HG03469 (cell line): ENCODE data around the gene CDC42BPA.
"Not testable (repeated sequence)": the region's sequence is repeated elsewhere in the genome, so short reads cannot be mapped to it uniquely, and the experiment has no call there.

Experiments used
- ATAC-seq: cut with Tn5 transposase; IDR thresholded peaks from one replicate; pipeline ENCODE4 v1.9.1; 2021; ENCODE audit warnings: mild to moderate bottlenecking, moderate library complexity, moderate number of reproducible peaks; ENCODE audit not compliant: unreplicated experiment

CDC42BPA gene

DNA sequence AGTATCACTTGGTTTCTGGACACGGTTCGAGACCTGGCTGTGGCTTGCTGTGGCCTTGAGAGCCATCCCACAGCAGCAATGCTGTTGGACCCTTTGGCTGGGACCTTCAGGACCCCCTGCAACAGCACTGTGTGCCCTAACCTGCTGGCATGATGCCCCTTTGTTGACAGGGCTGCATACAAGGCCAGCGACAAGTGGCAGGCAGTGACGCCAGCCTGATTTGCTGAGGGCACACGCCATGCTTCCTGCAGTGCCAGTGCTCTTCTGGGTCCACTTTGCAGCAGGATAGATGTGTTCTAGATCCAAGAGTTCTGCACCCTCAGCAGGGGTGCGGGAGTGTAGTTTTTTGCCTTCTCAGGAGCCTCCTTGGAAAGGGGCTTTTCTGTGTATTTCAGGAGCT is 345.4 kb downstream of the CDC42BPA start:
- no peak for ATAC-seq

- ATAC-seq, result no peak
Observed at GRCh38 chr1:226971765-226972164, 346.5 kb downstream of the CDC42BPA start.

- ATAC-seq, result no peak
Observed at GRCh38 chr1:226967665-226968064, 350.6 kb downstream of the CDC42BPA start.

DNA sequence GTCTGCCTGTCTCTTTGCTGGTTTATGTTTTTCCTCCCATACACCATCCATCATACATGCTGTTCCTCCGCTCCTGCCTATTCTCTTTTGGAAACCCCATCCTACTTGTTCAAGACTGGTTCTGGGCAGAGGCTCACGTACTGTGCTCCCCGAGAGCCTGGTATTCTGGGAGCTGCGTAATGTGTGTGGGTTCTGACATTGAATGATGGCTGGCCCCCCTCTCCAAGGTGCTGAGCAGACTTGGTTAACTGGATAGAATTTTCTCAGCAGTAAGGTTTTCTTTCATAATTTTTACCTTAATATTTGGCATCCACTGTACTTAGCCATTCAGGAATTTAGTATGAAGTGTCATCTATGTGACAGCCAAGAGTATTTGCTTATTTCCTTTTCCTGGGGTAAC is 351.6 kb downstream of the CDC42BPA start:
- ATAC-seq, result no peak

GRCh38 chr1:226965581-226966440 is 352.5 kb downstream of the CDC42BPA start:
- ATAC-seq, result no peak

GRCh38 chr1:226964611-226965486 is 353.4 kb downstream of the CDC42BPA start:
- no peak for ATAC-seq

GRCh38 chr1:226964068-226964425 is 354.2 kb downstream of the CDC42BPA start:
- ATAC-seq, result no peak

DNA sequence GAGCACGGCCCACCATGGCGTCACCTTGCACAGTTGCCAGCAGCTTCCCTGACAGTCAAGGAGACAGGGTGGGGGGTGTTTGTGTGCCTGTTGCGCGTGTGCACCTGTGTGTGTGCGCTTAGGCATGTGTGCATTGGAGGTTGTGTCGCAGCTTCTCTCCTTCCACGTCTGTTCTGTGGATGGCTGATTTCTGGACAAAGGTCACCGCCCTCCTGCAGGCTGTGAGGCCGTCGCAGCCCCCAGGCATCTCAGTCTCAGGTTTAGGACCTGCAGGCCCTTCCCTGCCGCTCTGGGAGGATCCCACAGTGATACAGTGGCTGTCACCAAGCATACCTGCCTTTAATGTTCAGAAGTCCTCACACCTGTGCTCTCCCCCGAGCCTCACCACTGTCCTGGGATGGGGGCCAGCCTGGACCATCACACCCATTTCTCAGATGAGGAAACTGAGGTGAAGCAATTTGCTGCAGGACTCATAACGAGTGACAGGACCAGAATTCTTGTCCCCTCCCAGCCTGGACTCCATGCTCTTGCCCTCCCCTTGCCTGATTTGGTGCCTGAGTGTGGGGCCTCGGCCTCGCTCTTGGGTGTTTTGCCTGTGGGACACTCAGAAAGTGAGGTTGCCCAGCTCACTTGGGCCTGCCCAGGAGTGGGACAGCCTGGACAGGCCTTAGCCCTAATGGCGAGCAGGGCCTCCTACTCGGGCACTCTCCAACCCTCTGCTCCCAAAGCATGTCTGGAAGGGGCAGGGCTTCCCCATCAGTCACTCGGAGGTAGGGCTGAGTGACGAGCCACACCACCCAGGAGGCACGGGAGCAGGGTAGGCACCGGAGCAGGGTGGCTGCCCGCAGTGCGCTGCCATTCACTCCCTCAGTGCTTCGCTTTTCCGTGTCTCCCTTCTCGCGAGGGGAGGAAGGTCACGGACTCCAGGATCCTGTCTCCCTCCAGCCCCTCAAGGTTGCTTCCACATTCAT is 355.6 kb downstream of the CDC42BPA start:
- ATAC-seq, result no peak

DNA sequence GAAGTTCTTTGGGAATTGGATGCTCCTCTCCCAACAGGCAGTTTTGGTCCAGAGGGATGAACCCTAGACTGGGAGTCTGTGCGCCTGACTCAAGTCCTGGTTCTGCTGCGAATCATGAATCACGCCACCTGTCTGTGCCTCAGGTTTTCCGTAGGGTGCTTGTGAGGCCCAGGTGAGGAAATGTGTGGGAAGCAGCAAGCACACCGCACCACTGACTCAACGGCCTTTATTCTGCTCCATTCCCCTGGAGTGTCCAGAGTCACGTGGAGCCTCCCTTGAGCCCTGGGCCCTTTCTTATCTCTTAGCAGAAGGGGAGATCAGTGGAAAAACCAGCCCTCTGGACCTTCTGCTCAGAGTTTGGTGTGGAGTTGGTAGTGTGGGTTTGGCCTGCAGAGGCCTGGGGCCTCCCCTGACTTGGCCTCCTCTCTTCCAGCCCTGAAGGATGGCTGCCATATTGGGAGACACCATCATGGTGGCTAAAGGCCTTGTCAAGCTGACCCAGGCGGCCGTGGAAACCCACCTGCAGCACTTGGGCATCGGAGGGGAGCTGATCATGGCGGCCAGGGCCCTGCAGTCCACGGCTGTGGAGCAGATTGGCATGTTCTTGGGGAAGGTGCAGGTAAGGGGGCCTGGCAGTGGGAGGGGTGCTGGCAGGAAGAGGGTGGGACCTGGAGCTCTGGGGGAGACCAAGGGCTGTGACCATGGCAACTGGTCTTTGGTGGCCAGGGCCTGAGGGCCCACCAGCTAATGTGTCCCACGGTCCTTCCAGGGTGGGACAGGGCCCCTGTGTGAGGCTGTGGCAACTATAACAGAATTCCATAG is 357.1 kb downstream of the CDC42BPA start:
- ATAC-seq, result no peak

GRCh38 chr1:226960256-226960655 is 358.0 kb downstream of the CDC42BPA start:
- no peak for ATAC-seq

DNA sequence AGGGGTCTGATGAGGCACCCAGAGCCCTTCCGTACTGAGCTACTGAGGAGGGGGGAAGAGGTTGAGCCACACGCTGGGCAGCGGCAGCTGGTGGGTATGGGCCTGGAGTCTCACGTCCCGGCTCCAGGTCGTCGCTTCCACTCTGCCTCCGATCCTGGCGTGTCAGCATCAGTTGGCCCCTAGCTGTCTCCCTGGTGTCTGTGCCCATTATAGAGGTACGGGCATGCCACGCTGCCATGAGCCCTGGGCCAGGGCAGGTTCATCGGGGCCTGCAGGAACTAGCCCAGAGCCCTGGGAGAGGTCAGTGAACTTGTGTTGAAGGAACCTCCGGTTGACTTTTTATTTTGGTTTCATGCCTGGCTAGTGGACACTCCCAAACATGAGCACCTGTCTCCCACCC is 360.0 kb downstream of the CDC42BPA start:
- no peak for ATAC-seq

- no peak for ATAC-seq
Observed at GRCh38 chr1:226957714-226958113, 360.6 kb downstream of the CDC42BPA start.

DNA sequence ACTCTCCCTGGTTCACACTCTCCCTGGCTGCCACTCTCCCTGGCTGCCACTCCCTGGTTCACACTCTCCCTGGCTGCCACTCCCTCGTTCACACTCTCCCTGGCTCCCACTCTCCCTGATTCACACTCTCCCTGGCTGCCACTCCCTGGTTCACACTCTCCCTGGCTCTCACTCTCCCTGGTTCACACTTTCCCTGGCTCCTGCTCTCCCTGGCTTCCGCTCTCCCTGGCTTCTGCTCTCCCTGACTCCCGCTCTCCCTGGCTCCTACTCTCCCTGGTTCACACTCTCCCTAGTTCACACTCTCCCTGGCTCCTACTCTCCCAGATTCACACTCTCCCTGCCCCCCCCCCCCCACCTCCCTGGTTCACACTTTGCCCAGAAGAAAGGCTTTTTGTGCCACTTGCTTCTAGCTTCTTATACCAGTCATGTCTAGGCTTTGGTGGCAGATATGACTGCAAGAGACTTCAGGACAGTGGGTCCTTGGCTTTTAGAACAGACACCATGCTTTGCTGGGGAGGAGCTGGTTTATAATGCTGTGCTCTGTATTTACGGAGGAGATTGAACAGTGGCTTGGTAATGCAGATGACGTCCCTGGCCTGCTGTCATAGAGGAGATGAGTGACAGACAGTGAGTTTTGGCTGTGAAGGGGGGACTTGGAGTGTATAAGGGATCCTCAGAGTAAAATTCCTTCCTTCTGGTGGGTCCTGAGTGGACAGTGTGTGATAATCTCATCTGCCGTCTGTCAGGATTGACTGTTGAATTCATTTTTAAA is 361.2 kb downstream of the CDC42BPA start:
- no peak for ATAC-seq

DNA sequence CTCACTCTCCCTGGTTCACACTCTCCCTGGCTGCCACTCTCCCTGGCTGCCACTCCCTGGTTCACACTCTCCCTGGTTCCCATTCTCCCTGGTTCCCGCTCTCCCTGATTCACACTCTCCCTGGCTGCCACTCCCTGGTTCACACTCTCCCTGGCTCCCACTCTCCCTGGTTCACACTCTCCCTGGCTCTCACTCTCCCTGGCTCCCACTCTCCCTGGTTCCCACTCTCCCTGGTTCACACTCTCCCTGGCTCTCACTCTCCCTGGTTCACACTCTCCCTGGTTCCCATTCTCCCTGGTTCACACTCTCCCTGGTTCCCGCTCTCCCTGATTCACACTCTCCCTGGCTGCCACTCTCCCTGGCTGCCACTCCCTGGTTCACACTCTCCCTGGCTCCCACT is 362.4 kb downstream of the CDC42BPA start:
- ATAC-seq, result not testable (repeated sequence)

- no peak for ATAC-seq
Observed at GRCh38 chr1:226954777-226955176, 363.5 kb downstream of the CDC42BPA start.

DNA sequence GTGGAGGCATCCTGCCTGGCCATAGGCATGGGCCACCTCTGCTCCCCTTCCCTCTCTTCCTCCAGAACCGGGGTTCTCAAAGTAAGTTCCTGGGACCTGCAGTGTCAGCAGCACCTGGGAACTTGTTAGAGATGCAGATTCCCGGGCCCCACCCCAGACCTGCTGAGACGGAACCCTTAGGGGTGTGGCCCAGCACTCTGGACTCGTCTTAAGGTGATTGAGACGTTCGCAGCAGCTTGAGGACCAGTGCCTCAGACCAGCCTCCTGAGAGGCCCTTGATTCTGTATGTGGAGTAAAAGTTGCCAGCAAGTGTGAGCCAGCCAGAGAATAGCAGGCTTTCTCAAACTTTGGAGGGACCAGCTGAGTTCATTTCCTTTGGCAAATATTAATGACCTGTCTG is 364.0 kb downstream of the CDC42BPA start:
- ATAC-seq, result no peak

DNA sequence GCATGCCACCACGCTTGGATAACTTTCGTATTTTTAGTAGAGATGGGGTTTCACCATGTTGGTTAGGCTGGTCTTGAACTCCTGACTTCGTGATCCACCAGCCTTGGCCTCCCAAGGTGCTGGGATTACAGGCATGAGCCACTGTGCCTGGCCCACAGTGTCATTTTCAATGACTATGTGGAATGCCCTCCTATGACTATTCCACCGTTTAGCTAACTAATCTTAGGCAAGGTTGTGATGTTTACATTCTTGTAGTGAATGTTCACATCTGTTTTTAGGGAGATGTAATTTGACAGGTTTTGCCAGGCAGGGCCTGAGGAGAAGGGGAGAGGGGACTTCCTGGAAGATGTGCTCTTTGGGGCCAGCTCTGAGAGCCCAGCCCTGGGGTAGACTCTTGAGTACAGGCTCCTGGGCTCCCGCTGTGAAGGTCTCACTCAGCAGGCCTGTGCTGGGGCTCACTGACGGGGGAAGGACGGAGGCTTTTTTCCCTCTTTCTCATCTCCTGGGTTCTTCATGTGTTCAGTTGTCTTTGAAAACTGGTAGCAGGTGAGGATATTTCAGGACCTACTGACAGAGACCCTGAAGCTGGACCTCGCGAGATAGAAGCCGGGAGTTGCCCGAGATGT is 365.0 kb downstream of the CDC42BPA start:
- ATAC-seq, result no peak

DNA sequence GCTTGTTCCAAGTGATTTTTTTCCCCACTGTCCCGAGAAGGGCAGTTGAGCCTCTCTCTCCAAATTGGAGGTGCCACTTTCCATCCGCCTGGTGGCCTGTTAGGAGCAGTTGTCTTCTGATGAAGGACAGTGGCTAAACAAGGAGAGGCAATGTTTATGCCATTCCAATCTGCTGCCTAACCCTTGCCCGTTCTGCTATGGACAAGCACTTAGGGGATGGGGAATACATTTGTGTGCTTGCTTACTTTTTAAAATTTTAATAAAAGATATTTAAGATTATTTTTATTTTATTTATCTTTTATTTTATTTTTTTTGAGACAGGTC is 366.2 kb downstream of the CDC42BPA start:
- no peak for ATAC-seq
